ENCODE results near the gene B3GALT6.
A peak's percentile ranks its signal among the peaks of the same experiment; 100 is the strongest.

Gene B3GALT6

DNA sequence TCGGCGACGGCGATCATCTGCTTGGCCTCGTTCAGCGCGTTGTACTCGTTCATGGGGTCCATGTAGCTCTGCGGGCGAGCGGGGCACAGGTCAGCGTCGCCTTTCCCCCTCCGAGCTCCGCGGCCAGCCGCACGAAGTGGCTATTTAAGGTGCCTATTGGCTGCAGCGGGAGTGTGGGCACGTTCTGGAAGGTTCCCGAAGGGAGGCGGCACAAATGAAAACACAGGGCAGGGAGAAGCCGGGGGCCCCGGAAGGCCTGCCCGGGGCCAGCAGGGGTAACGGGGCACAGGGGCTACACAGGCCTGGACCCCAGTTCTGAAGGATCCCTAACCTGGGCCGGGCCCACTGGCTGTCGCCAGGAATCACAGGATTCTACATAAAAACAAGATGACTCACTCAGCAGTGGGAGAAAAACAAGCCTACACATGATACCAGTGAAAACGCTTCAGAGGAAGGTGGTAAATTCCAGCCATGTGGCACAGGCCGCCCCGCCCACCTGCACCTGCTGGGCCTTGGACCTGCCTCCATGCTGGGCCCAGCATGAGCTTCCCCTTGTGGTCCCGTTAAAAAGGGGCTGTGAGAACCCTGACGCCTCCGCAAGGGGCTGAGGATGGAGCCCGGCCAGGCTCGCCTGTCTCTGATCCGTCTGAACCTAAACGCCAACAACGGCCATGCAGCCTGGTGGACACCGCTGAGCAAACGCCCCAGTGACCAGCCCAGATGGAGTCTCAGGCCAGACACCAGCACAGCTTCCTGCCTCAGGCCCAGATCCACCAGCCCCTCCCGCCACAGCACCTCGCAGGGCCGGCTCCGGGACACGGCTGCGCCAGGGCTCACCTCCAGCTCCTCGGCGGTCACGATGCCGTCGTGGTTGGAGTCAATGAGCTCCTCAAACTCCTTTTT lies 14.2 kb upstream of the B3GALT6 start:
- no peak for DNase-seq

DNA sequence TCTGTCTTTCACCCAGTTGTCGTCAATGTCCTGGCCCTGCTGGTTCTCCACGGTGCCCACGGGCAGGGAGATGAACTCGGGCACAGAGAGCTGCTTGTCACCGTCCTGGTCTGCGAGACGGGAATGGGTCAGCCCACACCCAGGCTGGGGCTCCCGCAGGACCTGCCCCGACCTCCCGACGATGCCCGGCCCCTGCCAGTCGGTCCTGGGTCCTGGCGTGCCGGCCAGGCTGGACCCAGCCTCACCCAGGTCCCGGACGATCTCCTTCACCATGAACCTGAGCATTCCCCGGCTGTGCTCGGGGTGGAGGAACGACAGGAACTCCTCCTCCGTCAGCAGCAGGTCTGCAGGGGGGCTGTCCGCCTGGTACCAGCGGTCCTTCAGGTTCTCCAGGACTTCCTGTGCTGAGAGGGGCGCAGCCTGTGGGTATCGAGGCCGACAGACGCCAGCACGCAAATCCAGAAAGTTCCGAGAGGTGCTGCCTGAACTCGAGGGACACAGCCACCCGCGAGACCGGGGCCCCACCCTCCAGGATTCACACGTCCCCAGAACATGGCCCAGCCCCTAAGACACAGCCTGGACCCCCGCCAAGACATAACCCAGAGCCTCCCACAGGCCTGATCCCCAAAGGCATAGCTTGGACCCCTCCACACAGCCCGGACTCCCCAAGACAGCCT lies 13.4 kb upstream of the B3GALT6 start:
- DNase-seq: no peak

- DNase-seq: no peak
Measured at GRCh38 chr1:1219341-1219740, 12.7 kb upstream of the B3GALT6 start.

DNA sequence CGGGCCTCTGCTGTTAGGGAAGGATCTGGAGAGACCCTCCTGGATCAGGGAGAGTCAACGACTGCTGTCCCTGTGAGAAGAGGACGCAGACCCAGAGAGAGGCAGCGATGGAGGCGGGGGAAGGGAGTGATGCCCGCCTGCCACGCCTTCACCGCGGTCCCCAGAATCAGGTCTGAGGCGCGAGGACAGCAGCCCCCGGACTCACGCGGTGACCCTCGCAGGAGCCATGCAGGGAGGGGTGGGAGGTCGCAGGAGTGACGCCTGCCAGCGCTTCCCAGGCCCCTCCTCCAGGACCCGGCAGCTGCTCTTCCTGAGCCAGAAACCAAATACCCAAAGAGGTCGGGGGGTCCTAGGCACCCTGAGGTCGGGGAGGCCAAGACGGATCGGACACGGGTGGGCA lies 11.8 kb upstream of the B3GALT6 start:
- DNase-seq: no peak

DNA sequence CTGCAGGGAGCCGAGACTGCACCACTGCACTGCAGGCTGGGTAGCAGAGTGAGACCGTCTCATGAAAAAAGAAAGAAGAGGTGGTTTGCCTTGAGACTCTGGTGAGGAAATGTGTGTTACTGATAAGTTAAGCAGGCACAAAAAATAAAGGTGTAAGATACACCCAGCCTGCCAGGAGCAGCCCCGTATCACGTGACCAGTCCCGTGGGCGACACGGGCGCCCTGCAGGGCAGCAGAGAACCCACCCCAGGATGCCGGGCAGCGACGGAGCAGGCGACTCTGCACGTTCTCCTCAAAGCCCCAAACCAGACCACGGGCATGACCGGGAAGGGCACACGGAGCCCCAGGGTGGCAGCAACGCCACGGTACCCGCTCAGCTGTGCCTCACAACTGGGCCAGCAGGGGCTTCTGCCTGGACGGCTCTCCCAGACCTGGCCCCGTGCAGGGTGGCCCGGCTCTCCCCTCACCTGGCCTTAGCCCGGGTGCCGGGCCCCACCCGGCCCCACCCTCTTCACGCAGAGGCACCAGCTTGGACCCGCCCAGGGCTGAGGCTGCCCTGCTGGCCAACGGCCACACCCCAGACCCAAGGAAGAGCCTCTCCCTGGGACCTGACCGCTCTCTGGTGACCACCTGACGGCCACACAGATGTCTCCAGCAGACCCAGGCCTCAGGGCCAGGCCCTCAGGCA lies 10.0 kb upstream of the B3GALT6 start:
- no peak for DNase-seq

DNA sequence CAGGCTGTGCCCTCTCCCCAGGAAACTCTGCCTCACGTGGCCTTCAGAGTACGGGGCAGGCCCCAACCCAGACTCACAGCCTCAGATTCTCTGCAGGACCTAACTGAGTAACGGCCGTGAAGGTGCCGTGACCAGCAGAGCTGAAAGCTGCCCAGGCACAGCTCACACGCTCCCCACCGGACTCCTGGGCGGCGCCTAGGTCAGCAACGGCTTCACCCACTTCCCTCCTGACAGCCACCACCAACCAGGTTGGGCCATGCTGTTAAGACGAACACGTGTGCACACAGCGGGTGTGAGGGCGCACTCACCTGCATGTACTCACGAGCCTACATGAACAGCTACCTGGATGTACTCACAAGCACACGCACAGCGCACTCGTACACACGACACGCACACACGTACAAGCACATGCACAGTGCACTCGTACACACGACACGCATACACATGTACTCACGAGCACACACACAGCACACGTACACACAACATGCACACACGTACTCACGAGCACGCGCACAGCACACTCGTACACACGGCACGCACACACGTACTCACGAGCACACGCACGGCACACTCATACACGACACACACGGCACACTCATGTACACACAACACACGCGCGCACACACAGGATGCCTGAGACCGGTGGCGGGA lies 9.3 kb upstream of the B3GALT6 start:
- DNase-seq: no peak

DNA sequence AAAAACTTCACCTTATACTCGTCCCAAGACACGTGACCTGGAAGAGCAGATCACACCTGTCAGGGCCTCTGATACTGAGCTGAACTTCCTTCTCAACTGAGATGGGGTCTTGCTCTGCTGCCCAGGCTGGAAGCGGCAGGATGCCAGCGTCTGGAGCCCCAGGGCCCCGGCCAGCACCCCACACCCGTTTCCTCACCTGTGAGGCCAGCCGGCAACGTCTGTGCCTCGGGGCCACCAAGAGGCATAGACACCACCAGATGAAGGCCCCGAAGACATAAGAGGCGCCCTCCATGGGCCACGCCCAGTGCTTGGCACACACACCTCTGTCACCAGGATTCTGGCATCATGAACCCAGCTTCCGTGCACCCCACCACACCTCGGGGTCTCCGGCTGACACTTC lies 8.7 kb upstream of the B3GALT6 start:
- no peak for DNase-seq

DNA sequence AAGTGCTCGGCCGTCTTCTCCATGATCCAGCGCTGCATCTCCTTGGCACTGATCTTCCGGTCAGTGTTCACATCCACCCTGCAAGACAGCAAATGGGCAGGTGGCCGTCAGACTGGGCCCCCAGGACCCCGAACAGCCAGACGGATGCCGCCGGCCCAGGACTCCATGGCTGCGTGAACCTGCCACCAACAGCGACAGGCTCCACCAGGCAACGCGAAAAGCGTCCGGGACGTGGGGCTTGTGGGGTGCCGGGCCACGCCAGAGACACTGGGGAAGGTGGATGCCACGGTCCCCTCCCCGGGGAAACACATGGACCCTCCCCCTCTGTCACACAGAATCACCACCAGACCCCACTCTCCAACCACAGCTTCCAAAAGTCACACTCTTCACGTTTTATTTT lies 8.1 kb upstream of the B3GALT6 start:
- no peak for DNase-seq

GRCh38 chr1:1225238-1225845 lies 6.7 kb upstream of the B3GALT6 start:
- DNase-seq: no peak

DNA sequence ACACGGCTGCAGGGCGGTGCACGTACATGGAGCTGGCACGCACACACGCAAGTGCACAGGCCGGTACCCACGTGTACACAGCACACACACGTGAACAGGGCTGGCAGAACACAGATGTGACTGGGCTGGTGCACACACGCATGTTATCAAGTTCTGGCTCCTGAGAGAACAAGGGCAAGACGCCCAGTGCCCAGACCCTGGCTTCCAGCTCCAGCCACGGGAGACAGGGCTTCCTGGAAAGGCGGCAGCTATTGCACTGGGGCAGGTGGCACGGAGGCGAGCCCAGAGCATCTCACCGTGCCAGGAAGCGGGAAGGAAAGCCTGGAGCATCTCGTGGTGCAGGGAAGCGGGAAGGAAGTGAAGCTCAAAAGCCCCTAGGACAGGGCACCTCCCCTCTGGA lies 6.1 kb upstream of the B3GALT6 start:
- no peak for DNase-seq

DNA sequence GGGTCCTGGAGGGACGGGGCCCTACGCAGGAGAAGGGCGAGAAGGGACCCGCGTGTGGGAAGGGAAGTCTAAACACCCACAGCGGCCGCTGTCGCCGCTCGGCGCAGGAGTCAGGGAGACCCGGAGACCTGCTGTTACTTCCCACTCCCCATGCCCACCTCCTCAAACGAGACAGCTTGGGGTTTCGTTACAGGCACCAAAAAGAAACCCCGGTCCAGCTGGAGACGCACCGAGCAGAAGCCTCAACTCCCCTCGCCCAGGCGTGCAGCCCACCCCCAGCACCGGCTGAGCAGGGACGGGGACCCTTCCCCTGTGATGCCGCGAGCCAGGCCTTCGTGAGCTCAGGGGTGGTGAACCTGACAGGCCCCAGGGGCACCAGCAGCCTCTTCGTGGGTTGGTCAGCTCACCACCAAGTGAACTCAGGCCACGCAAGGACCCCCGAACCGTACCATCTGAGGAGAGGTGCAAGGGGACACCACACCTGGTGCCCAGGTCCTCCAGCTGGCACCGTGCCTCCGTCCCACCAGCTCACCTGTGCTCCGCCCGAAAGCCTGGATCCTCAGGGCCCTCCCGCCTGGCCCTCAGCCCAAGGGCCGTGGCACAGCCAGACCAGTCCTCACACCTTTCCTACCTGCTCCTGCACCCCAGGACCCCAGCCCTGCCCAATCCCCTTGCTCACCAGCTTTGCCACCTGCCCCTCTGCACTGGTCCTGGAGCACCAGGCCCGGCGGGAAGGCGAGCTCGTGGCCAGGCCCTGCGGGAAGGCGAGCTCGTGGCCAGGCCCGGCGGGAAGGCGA lies 5.3 kb upstream of the B3GALT6 start:
- DNase-seq: no peak

DNA sequence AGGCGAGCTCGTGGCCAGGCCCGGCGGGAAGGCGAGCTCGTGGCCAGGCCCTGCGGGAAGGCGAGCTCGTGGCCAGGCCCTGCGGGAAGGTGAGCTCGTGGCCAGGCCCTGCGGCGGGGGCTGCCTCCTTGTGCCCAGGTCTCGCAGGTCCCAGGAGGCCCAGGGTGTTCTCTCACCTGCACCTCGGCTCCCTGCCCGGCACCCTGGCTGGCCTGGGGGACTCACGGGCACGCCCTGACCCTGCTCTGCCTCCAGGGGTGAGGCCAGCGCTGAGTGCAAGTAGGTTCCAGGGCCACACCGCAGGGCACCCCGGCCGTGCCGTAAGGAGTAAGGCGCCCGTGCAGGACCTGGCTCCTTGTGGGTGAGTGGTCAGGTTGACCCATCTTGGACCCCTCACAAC lies 4.7 kb upstream of the B3GALT6 start:
- DNase-seq: no peak

GRCh38 chr1:1228187-1228586 lies 3.9 kb upstream of the B3GALT6 start:
- no peak for DNase-seq

- DNase-seq: no peak
Measured at GRCh38 chr1:1228596-1229321, 3.3 kb upstream of the B3GALT6 start.

GRCh38 chr1:1229770-1230169 lies 2.3 kb upstream of the B3GALT6 start:
- DNase-seq: no peak

DNA sequence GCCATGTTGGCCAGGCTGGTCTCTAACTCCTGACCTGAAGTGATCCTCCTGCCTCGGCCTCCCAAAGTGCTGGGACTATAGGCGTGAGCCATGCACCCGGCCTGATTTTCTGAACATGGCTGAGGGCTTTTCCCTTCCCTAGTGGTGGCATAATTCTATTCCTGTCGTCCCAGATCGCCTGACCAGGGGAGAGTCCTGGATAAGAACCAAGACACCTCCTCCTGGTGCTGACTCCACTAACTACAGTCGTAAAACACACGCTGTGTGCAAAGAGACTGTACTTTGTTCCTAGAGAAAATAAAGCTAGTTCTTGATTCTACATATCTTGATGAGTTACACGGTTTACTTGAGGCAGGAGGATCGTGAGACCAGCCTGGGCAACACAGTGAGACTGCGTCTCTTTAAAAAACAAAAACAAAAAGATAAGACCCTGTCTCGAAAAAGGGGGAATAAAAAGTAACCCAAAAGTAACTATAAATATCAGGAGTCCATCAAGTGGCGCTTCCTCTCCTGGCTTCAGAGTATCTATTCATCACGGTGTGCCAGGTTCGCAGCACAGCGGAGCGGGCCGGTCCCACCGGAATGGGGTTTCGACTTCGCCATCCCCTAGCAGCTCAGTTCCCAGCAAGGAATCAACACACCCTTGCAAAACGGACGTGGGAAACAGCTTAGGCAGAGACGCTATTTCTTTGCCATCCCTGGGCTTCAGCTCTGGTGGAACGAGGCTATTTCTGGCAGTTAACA lies 1.2 kb upstream of the B3GALT6 start:
- DNase-seq: peak; percentile 30

- peak; percentile 91 for DNase-seq
Measured at GRCh38 chr1:1231400-1232207, 433 bp upstream of the B3GALT6 start, which contains the start of gene SDF4. TSS of gene SDF4 (minus strand) at chr1:1232001. CDS start at chr1:1228772, 3,229 bp downstream.

DNA sequence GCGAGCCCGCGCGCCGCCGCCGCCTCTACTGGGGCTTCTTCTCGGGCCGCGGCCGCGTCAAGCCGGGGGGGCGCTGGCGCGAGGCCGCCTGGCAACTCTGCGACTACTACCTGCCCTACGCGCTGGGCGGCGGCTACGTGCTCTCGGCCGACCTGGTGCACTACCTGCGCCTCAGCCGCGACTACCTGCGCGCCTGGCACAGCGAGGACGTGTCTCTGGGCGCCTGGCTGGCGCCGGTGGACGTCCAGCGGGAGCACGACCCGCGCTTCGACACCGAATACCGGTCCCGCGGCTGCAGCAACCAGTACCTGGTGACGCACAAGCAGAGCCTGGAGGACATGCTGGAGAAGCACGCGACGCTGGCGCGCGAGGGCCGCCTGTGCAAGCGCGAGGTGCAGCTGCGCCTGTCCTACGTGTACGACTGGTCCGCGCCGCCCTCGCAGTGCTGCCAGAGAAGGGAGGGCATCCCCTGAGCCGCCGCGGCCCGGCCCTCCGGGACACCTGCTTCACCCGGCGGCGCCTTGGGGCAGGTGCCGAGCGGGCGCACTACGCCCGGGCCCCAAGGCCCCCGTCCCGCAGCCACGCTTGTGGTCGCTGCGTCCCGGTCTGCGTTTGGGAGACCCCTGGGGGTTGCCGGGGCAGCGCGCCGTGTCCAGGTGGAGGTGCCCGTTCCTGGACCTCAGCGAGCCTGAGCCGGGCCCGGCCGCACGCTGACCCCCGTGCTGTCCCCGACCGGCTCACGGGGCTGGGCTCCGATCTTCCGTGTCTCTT lies 944 bp downstream of the B3GALT6 start:
- no peak for DNase-seq

- no peak for DNase-seq
Measured at GRCh38 chr1:1233567-1233892, 1.5 kb downstream of the B3GALT6 start.
